Suprapubic skin (tissue), 4 donors: ENCODE data around the gene ODAPH.

Experiments
- CTCF ChIP-seq, 2 donors: fragments of 200-600 bp in 1 of 2; fragments of 450-650 bp in 1 of 2; sonication (generic) in 1 of 2; IDR thresholded peaks; one replicate each; pipeline ENCODE4 v1.5.1; 2016 to 2019; ENCODE audit warnings: antibody characterized with exemption in 2 of 2, mild to moderate bottlenecking in 1 of 2, moderate library complexity in 1 of 2
- POLR2A ChIP-seq, 2 donors: fragments of 450-650 bp; IDR thresholded peaks; one replicate each; pipeline ENCODE4 v1.6.1; 2017; ENCODE audit warnings: antibody characterized with exemption in 2 of 2, mild to moderate bottlenecking in 2 of 2, moderate library complexity in 2 of 2
- POLR2AphosphoS5 ChIP-seq, 3 donors: sonication (generic); formaldehyde crosslinking; IDR thresholded peaks; one replicate each; pipeline ENCODE4 v1.6.1; 2017; ENCODE audit warnings: antibody characterized with exemption in 3 of 3

- TF ChIP-seq POLR2A (IDR thresholded peaks at IDR 0.05), result no peak
- TF ChIP-seq CTCF (IDR thresholded peaks at IDR 0.05), result no peak
- TF ChIP-seq POLR2AphosphoS5 (IDR thresholded peaks at IDR 0.05), result no peak
Measured at GRCh38 chr4:75513526-75514130, 42.2 kb upstream of the ODAPH start.
